T-helper 1 cell treated with Interleukin-12 subunit alpha and Interleukin-12 subunit beta and Interleukin-4 antibody, amounts not matched to agents 30 μg/mL and 1 μg/mL, for 36 hours (primary cell): ENCODE data around the gene CERKL.

ENCODE experiments used
- H3K27ac Mint-ChIP-seq: one replicate; pipeline ENCODE4 v1.8.0; 2021; ENCODE audit warnings: mild to moderate bottlenecking, mixed read lengths
- H3K27me3 Mint-ChIP-seq: one replicate; pipeline ENCODE4 v1.8.0; 2021; ENCODE audit warnings: low read depth, mixed read lengths
- H3K36me3 Mint-ChIP-seq: one replicate; pipeline ENCODE4 v1.8.0; 2021; ENCODE audit warnings: low read depth, mixed read lengths
- H3K4me1 Mint-ChIP-seq: one replicate; pipeline ENCODE4 v1.8.0; 2021; ENCODE audit warnings: low read depth, mixed read lengths
- H3K4me3 Mint-ChIP-seq: one replicate; pipeline ENCODE4 v1.8.0; 2021; ENCODE audit warnings: mild to moderate bottlenecking, moderate library complexity, mixed read lengths
- H3K9me3 Mint-ChIP-seq: one replicate; pipeline ENCODE4 v1.8.0; 2021; ENCODE audit warnings: mixed read lengths

CERKL gene

DNA sequence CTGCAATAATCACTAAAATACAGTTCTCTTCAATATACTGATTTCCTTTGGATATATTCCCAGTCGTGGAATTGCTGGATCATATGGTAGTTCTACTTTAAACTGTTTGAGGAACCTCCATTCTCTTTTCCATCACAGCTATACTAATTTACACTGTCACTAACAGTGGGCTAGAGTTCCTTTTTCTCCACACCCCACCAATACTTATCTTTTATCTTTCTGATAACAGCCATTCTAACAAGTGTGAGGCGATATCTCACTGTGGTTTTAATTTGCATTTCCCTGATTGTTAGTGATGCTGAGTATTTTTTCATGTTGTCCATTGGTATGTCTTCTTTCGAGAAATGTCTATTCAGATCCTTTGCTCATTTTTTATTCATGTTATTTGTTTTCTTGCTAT is 68.4 kb downstream of the CERKL start:
- Mint-ChIP-seq H3K27me3 (peaks cover 37% of the 10 kb centered on the region), H3K27ac (no peak overlapping the region), H3K36me3 (no peaks in the 10 kb centered on the region), H3K4me3 (no peak overlapping the region), H3K9me3 (no peaks in the 10 kb centered on the region), H3K4me1 (peaks cover 14% of the 10 kb centered on the region)

DNA sequence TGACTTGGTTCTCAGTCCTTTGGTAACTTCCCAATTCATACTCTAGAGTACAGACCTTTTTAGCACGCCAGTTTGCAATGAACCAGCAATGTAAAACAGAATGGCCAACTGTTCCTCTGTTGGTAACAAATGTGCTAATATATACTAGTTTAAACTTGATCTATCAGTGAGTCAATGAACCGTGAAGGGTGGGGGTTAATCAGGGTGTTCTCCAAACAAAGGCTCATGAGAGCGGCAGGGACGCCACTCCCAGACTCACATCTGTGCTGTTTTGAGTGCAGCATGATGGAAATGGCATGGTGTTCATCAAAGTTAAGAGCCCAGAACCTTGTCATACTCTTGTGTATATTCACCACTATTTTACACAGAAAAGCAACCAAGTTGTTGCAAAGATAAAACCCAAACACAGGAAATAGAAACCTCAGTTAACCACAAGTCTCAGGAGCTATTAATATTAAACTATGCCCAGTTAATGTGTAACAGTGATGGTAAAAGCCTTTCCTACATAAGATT is 70.3 kb downstream of the CERKL start:
- H3K27me3 Mint-ChIP-seq, result peaks cover 35% of the 10 kb centered on the region
- H3K36me3 Mint-ChIP-seq, result no peaks in the 10 kb centered on the region
- no peaks in the 10 kb centered on the region for H3K9me3 Mint-ChIP-seq
- no peak overlapping the region for H3K4me3 Mint-ChIP-seq
- H3K27ac Mint-ChIP-seq, result no peak overlapping the region
- peaks cover 14% of the 10 kb centered on the region for H3K4me1 Mint-ChIP-seq

DNA sequence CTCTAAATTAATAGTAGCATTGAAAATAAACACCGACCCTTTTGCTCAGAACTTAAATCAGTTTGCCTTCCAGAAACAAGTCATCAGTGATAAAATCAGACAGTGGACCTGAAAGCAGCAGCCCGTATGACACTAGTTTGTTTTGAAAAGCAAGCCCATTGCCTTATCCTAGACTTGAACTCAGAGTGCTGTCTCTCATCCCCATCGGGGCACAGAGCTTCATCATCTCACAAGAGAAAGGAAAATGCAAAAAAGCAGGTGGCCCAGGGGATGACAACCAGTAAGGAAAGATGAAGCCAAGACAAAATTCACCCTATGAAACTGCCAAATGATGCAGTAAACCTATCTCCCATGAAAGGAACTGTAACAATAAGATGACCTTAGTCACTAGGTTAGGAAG is 71.2 kb downstream of the CERKL start:
- H3K27me3 Mint-ChIP-seq, result peaks cover 36% of the 10 kb centered on the region
- H3K4me3 Mint-ChIP-seq, result no peak overlapping the region
- H3K9me3 Mint-ChIP-seq, result no peaks in the 10 kb centered on the region
- peaks cover 14% of the 10 kb centered on the region for H3K4me1 Mint-ChIP-seq
- H3K36me3 Mint-ChIP-seq, result no peaks in the 10 kb centered on the region
- H3K27ac Mint-ChIP-seq, result no peak overlapping the region

DNA sequence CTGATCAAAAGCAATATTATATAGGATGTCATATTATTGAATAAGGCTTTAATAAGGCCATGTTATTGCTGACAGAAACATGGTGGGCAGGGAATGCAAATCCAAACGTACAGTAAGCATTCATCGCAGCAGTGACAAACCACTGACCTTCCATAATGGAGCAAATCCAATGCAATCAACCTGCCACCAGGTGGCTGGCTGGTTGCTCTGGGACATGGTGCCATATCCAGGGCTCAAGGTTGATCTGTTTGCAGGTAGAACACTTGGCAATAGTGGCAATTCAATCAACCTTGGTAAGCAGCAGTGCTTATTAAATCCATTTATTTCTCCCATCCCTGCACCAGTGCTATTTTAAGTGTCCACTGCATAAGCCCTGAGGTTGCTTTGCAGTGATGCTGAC is 75.4 kb downstream of the CERKL start:
- Mint-ChIP-seq H3K4me3 (no peak overlapping the region), H3K9me3 (no peaks in the 10 kb centered on the region), H3K36me3 (no peaks in the 10 kb centered on the region), H3K4me1 (peaks cover 9% of the 10 kb centered on the region), H3K27me3 (peaks cover 24% of the 10 kb centered on the region), H3K27ac (no peak overlapping the region)

DNA sequence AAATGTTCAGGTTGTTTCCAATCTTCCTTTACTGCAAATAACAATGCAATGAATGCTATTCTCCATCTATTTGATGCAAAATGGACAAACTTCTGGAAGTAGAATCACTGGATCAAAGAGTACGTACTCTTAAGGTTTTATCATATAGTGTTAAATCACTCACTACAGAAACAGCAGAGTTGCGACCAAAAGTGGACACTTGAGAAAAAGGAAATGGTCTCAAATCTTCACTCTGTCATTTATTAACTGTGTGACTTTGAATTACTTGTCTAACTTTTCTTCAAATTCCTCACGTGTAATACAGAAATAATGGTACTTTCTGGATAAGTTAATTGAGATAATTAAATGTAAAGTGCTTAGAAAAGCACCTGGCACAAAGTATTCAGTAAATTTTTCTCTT is 78.1 kb downstream of the CERKL start:
- Mint-ChIP-seq H3K36me3 (no peaks in the 10 kb centered on the region), H3K4me3 (no peak overlapping the region), H3K27me3 (peaks cover 16% of the 10 kb centered on the region), H3K27ac (no peak overlapping the region), H3K9me3 (no peaks in the 10 kb centered on the region), H3K4me1 (peaks cover 1% of the 10 kb centered on the region)

DNA sequence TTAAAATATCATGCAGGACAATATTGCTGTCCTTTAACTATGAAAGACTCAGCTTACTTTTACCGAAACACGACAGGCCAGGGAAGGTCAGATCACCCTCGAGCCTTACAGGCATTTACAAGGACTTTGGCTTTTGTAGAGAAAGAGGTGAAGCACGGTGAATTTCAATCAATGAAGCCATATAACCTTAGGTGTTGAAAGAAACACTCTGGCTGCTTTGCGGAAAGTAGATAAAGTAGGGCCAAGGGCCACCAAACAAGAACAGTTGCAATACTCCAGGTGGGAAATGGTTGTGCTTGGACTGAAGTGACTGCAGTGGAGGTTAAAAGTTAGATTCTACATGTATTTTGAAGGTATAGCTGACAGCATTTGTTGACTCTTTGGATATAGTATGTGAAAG is 80.5 kb downstream of the CERKL start:
- Mint-ChIP-seq H3K27ac (no peak overlapping the region), H3K27me3 (peaks cover 18% of the 10 kb centered on the region), H3K36me3 (no peaks in the 10 kb centered on the region), H3K9me3 (no peaks in the 10 kb centered on the region), H3K4me3 (no peak overlapping the region), H3K4me1 (peaks cover 1% of the 10 kb centered on the region)

DNA sequence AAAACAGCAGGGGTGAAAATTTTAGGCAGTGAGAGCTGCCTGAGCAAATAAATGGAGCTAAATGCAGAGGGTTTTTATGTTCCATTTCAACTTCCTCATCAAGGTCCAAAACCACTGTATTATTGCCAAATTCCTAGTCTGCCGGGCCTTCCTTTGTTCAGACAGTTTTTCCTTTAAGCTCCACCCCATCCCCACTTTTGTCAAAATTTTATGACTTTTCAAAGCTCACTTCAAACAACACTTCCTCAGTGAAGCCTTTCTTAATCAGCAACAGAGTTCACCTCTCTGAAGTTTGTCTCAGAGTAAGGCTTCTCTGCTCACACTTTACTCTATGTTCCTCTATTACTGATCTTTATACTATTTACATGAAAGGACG is 81.3 kb downstream of the CERKL start:
- H3K36me3 Mint-ChIP-seq, result no peaks in the 10 kb centered on the region
- H3K4me3 Mint-ChIP-seq, result no peak overlapping the region
- H3K4me1 Mint-ChIP-seq, result peaks cover 3% of the 10 kb centered on the region
- no peak overlapping the region for H3K27ac Mint-ChIP-seq
- peaks cover 12% of the 10 kb centered on the region for H3K27me3 Mint-ChIP-seq
- H3K9me3 Mint-ChIP-seq, result no peaks in the 10 kb centered on the region

DNA sequence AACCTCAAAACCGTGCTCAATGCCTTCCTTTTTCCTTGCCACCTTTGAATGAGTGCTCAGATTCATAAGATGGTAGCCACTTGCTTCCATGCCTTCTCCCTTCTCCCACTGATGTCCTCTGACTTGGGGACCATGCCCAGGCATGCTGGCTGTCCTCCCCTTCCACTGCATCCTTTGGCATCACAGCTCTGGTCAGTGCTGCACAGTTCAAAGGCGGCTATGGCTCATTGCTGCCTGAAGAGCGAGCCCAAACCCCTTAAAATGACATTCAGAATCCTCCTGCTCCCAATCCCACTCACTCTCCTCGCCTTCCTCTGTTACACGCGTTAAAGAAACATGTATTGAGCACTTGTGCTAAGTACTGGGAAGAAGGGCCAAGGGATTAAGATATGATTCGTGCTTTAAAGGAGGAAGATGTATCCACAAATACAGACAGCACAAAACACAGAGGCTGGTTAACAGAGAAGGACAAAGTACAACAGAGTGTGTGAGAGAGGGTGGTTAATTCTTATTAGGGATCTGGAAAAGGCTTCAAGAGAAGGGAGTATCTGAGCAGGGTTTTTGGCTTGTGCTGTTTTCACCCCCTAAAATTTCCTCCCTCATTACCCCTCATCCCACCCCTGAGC is 81.8 kb downstream of the CERKL start:
- no peaks in the 10 kb centered on the region for H3K9me3 Mint-ChIP-seq
- H3K36me3 Mint-ChIP-seq, result no peaks in the 10 kb centered on the region
- H3K27ac Mint-ChIP-seq, result no peak overlapping the region
- H3K27me3 Mint-ChIP-seq, result peaks cover 12% of the 10 kb centered on the region
- peaks cover 3% of the 10 kb centered on the region for H3K4me1 Mint-ChIP-seq
- no peak overlapping the region for H3K4me3 Mint-ChIP-seq

DNA sequence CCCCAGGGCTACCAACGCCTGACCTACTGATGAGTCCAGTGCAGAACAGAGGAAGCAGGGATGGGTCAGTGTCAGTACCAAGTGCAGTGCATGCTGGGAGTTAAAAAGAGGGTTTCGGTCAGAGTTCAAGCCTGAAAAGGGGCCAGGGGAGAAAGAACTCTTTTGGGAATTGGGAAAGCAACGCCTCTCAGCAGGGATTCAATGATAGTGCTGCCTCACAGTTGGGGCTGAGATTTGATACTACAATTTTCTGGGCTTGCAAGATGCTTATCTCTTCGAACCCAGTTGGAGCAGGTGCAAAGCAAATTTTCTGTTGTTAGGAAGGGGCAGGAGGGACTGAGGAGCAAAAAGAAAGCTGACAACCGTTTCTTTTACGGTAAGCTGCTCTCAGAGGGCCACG is 82.6 kb downstream of the CERKL start:
- H3K27ac Mint-ChIP-seq, result no peak overlapping the region
- H3K36me3 Mint-ChIP-seq, result no peaks in the 10 kb centered on the region
- H3K4me3 Mint-ChIP-seq, result no peak overlapping the region
- H3K9me3 Mint-ChIP-seq, result no peaks in the 10 kb centered on the region
- H3K4me1 Mint-ChIP-seq, result peaks cover 2% of the 10 kb centered on the region
- H3K27me3 Mint-ChIP-seq, result peaks cover 12% of the 10 kb centered on the region

DNA sequence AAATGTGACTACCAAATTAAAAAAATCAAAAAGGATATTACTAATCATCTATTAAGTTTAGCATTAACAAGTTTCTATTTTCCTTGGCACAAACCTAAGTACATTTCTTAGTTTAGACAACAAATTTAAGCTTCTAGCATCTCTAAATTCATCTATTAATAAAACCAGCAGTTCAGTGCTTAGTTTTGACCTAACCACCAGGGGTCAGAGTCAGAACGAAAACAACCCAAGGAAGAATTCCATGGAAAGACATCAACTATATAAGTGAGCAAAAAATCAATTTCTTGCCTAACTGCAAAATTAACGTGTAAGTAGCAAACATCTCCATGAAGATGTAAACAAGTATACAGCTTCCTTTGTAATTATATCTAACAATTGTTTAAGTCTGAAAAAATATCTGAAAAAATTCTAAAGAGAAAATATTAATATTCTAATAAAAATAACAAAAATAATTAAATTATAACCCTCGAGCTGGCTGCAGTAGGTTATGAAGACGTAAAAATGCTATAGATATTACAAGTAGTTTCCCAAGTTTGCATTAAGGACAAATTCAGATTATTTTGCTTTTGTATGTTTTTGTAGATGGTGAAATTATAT is 83.7 kb downstream of the CERKL start:
- H3K27ac Mint-ChIP-seq, result no peak overlapping the region
- no peak overlapping the region for H3K4me3 Mint-ChIP-seq
- H3K36me3 Mint-ChIP-seq, result no peaks in the 10 kb centered on the region
- H3K9me3 Mint-ChIP-seq, result no peaks in the 10 kb centered on the region
- H3K27me3 Mint-ChIP-seq, result peaks cover 9% of the 10 kb centered on the region
- peaks cover 3% of the 10 kb centered on the region for H3K4me1 Mint-ChIP-seq

DNA sequence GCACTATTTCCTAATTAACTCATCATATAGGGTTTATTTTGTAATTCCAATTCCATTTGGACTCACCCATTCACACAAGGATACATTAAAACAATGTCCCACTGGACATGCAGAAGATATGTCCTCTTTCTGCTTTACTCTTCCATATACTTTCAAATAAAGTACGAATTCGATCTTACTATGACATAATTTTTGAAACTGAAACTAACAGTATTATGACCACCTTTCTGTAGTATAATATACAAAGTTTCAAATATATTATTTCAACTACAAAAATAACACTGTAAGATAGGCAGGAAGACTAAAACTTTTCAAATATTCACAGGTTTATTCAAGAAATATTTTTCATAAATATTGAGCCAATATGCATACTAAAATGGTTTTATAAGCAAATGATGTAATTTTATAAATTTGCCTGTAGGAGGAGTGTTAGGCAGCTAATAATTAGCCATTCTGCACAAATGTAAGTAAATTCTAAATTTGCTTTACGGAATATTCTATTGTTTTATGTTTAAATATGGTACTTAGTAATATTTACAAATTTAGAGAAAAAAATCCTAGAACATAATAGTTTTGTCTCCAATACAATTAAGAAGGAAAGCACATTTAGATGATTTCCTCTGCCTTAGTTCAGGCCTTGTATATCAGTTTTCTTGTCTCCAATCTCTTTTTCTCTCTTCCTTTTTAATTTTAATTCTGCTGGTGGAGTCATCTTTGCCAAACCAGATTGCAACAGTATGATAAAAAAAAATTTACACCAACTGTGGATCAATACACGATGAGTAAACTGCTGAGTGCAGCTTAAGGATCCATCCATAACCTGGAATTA is 85.9 kb downstream of the CERKL start:
- Mint-ChIP-seq H3K27ac (no peak overlapping the region), H3K4me1 (peaks cover 8% of the 10 kb centered on the region), H3K27me3 (peaks cover 9% of the 10 kb centered on the region), H3K9me3 (no peaks in the 10 kb centered on the region), H3K36me3 (no peaks in the 10 kb centered on the region), H3K4me3 (no peak overlapping the region)

DNA sequence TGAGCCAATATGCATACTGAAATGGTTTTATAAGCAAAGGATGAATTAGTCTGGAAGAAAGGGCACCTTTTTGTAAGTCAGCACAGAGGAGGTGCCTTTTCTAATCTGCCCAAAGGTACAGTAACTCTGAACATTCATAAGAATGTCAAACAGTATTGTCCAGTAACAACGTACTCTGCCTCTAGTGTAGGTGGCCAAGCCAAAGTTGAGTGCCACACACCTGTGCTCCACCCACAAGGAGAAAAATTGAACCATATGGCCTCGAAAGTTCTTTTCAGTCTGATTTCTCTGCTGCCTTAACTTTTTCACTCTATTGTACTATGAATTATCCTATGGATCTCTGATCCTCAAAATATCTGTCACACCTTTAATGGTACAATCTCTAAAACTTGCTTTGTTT is 86.8 kb downstream of the CERKL start:
- Mint-ChIP-seq H3K4me3 (no peak overlapping the region), H3K27me3 (peaks cover 9% of the 10 kb centered on the region), H3K36me3 (peaks cover under 1% of the 10 kb centered on the region), H3K27ac (no peak overlapping the region), H3K9me3 (no peaks in the 10 kb centered on the region), H3K4me1 (peaks cover 8% of the 10 kb centered on the region)

DNA sequence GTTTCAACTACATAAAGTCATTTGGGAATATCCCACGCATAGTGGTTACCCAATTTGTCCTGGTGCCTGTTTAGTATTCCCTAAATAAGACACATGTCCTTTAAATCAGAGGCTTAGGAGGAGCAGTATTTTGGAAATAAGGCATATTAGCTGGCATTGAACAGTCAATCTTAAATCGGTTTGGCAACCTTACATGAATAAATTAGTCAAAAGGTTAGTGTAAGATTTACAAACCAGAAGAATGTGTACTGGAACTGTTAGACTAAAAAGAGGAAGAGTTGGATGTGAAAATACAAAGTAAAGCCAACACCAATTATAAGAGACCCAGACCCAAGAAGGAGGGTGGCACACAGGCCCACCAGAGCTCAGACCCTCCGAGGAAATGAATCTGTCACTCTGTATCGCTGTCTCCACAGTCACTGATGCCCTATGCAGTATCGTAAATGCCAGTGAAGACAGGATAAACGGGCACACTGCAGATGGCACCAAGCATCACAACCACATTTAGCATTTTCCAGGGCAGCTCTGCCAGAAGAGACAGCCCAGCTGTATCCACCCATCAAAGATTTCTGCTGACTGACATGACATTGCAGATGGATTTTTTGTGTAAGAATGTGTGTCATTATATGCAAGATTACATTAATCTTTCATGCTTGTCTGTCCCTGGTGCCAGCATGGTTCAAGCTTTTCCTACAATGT is 90.4 kb downstream of the CERKL start:
- no peak overlapping the region for H3K27ac Mint-ChIP-seq
- H3K36me3 Mint-ChIP-seq, result peaks cover 2% of the 10 kb centered on the region
- no peaks in the 10 kb centered on the region for H3K27me3 Mint-ChIP-seq
- H3K4me1 Mint-ChIP-seq, result peaks cover 10% of the 10 kb centered on the region
- H3K4me3 Mint-ChIP-seq, result no peak overlapping the region
- no peaks in the 10 kb centered on the region for H3K9me3 Mint-ChIP-seq

DNA sequence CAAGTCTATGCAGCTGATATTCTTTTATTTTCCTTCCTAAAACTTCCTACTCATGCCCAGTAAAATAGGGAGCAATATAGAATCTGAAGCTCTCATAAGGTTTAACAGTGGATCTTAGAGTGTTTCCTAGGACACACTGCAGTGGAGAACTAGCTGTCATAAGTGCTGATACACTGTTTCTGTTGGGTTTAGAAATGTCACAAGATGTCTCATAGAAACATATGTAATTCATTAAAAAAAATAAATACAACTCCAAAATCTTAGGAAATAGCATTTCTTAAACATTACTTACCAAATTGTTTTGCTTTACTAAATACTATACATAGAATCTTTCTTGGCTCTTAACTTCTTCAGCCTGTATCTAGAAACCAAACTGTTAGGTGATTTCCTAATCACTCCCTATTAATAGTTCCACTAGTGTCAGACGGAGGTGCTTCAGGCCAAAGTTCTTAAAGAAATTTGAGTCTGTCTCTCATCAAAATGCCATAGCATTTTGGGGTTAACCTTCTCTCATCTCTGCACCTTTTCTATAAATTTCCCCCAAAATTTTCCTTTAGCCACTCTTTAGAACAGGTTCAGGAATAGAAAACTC is 93.7 kb downstream of the CERKL start:
- peaks cover 4% of the 10 kb centered on the region for H3K36me3 Mint-ChIP-seq
- no peak overlapping the region for H3K4me3 Mint-ChIP-seq
- H3K4me1 Mint-ChIP-seq, result peaks cover 7% of the 10 kb centered on the region
- no peak overlapping the region for H3K27ac Mint-ChIP-seq
- no peaks in the 10 kb centered on the region for H3K27me3 Mint-ChIP-seq
- no peaks in the 10 kb centered on the region for H3K9me3 Mint-ChIP-seq
